Erythroblast (primary cell): Measurements from ENCODE around the gene ZNF8.

ENCODE experiments used
- GATA1 ChIP-seq: IDR thresholded peaks from 2 replicates; pipeline ENCODE4 v1.6.1; 2011; ENCODE audit warnings: low read depth, mild to moderate bottlenecking, control low read depth, low read length, moderate library complexity
- POLR2A ChIP-seq: IDR thresholded peaks from 2 replicates; pipeline ENCODE4 v1.6.1; 2011; ENCODE audit warnings: mild to moderate bottlenecking, low read length

- TF ChIP-seq POLR2A, result no peak
- TF ChIP-seq GATA1, result no peak
Observed at GRCh38 chr19:58261968-58262921, 16.5 kb upstream of the ZNF8 start.
